Measurements from ENCODE around the gene NPIPA8. TPM values are rescaled to one million over a fixed set of nuclear protein-coding genes. Genes with fewer than 3 reads are reported as not detected.
"Not testable (repeated sequence)": the region's sequence is repeated elsewhere in the genome, so short reads cannot be mapped to it uniquely, and the experiment has no call there.

The NPIPA8 gene
- 10 to 100 TPM in 1 of 4 donors, under 1 TPM in 1, not detected in 2; 0.42 to 26.4 TPM for total RNA-seq

- not testable (repeated sequence) for H3K4me3 ChIP-seq; H3K4me1 ChIP-seq; H3K9me3 ChIP-seq; H3K27ac ChIP-seq; H3K27me3 ChIP-seq; DNase-seq (ENCODE audit: low spot score in 2 of 2); H3K36me3 ChIP-seq
- no CpG with 5 or more reads among the region's 21 CpGs for WGBS, 2 donors
Measured at GRCh38 chr16:18336636-18337035, at the start of gene NPIPA8. Gene NPIPA8, minus strand, starts transcription at chr16:18336736. Its CDS starts 4,074 bp downstream, at chr16:18332662.

GRCh38 chr16:18385285-18385684 is 48.7 kb upstream of the NPIPA8 start:
- peaks cover 0 to 15% (median 0%) of the 10 kb centered on the region in 3 donors for H3K36me3 ChIP-seq
- WGBS, 2 donors, result no CpG with 5 or more reads among the region's 33 CpGs

GRCh38 chr16:18384869-18385268 is 48.3 kb upstream of the NPIPA8 start:
- WGBS, 2 donors, result no CpG with 5 or more reads among the region's 31 CpGs
- not testable (repeated sequence) for H3K9me3 ChIP-seq

More at GRCh38 chr16:18385285-18385684, 48.7 kb upstream of the NPIPA8 start:
- not testable (repeated sequence) for DNase-seq (ENCODE audit: low spot score in 2 of 2); H3K4me1 ChIP-seq; H3K27me3 ChIP-seq; H3K9me3 ChIP-seq; H3K27ac ChIP-seq; H3K4me3 ChIP-seq

GRCh38 chr16:18384098-18384636 is 47.6 kb upstream of the NPIPA8 start:
- H3K4me3 ChIP-seq; H3K27me3 ChIP-seq; H3K27ac ChIP-seq; H3K9me3 ChIP-seq; DNase-seq (ENCODE audit: low spot score in 2 of 2); H3K4me1 ChIP-seq: not testable (repeated sequence)
- peaks cover 0 to 15% (median 0%) of the 10 kb centered on the region in 3 donors for H3K36me3 ChIP-seq
- WGBS, 2 donors, result no CpG with 5 or more reads among the region's 25 CpGs

More at GRCh38 chr16:18384869-18385268, 48.3 kb upstream of the NPIPA8 start:
- not testable (repeated sequence) for H3K4me3 ChIP-seq; H3K27ac ChIP-seq; H3K4me1 ChIP-seq; H3K27me3 ChIP-seq; DNase-seq (ENCODE audit: low spot score in 2 of 2)
- peaks cover 0 to 15% (median 0%) of the 10 kb centered on the region in 3 donors for H3K36me3 ChIP-seq

GRCh38 chr16:18382696-18383095 is 46.2 kb upstream of the NPIPA8 start:
- not testable (repeated sequence) for DNase-seq (ENCODE audit: low spot score in 2 of 2); H3K27ac ChIP-seq; H3K9me3 ChIP-seq; H3K4me3 ChIP-seq; H3K27me3 ChIP-seq; H3K4me1 ChIP-seq
- no CpG with 5 or more reads among the region's 28 CpGs for WGBS, 2 donors
- peaks cover 0 to 15% (median 0%) of the 10 kb centered on the region in 3 donors for H3K36me3 ChIP-seq

GRCh38 chr16:18347742-18348141 is 11.2 kb upstream of the NPIPA8 start:
- DNase-seq (ENCODE audit: low spot score in 2 of 2), result peak in 1 of 2 donors; percentile 3
- WGBS, 2 donors, result no CpG with 5 or more reads among the region's 22 CpGs

GRCh38 chr16:18346993-18347392 is 10.5 kb upstream of the NPIPA8 start:
- DNase-seq (ENCODE audit: low spot score in 2 of 2); H3K27ac ChIP-seq; H3K27me3 ChIP-seq; H3K9me3 ChIP-seq; H3K4me3 ChIP-seq; H3K4me1 ChIP-seq; H3K36me3 ChIP-seq: not testable (repeated sequence)
- WGBS, 2 donors, result no CpG with 5 or more reads among the region's 22 CpGs

More at GRCh38 chr16:18347742-18348141, 11.2 kb upstream of the NPIPA8 start:
- not testable (repeated sequence) for H3K9me3 ChIP-seq, H3K27ac ChIP-seq, H3K4me3 ChIP-seq, H3K27me3 ChIP-seq, H3K36me3 ChIP-seq, H3K4me1 ChIP-seq

GRCh38 chr16:18344634-18345033 is 8.1 kb upstream of the NPIPA8 start:
- no CpG with 5 or more reads among the region's 18 CpGs for WGBS, 2 donors
- not testable (repeated sequence) for DNase-seq (ENCODE audit: low spot score in 2 of 2); H3K27me3 ChIP-seq

GRCh38 chr16:18341986-18342385 is 5.5 kb upstream of the NPIPA8 start:
- not testable (repeated sequence) for H3K9me3 ChIP-seq; H3K36me3 ChIP-seq; H3K4me1 ChIP-seq; H3K27me3 ChIP-seq; H3K4me3 ChIP-seq; DNase-seq (ENCODE audit: low spot score in 2 of 2); H3K27ac ChIP-seq
- no CpG with 5 or more reads among the region's 1 CpG for WGBS, 2 donors

More at GRCh38 chr16:18344634-18345033, 8.1 kb upstream of the NPIPA8 start:
- H3K27ac ChIP-seq, H3K4me3 ChIP-seq, H3K9me3 ChIP-seq, H3K4me1 ChIP-seq, H3K36me3 ChIP-seq: not testable (repeated sequence)

GRCh38 chr16:18341417-18341960 is 5.0 kb upstream of the NPIPA8 start:
- WGBS, 2 donors, result 100% methylated on average over 2 of the region's 28 CpGs; no CpG with 5 or more reads in 1 of the 2 donors
- not testable (repeated sequence) for H3K9me3 ChIP-seq; H3K4me3 ChIP-seq; H3K27me3 ChIP-seq; H3K27ac ChIP-seq; H3K36me3 ChIP-seq; H3K4me1 ChIP-seq; DNase-seq (ENCODE audit: low spot score in 2 of 2)

GRCh38 chr16:18339210-18339609 is 2.7 kb upstream of the NPIPA8 start:
- not testable (repeated sequence) for H3K4me1 ChIP-seq; H3K4me3 ChIP-seq; H3K9me3 ChIP-seq; H3K27ac ChIP-seq; H3K27me3 ChIP-seq; H3K36me3 ChIP-seq; DNase-seq (ENCODE audit: low spot score in 2 of 2)
- no CpG with 5 or more reads among the region's 24 CpGs for WGBS, 2 donors

- H3K9me3 ChIP-seq; H3K4me3 ChIP-seq; H3K27me3 ChIP-seq; DNase-seq (ENCODE audit: low spot score in 2 of 2); H3K36me3 ChIP-seq; H3K27ac ChIP-seq; H3K4me1 ChIP-seq: not testable (repeated sequence)
- no CpG with 5 or more reads among the region's 6 CpGs for WGBS, 2 donors
Measured at GRCh38 chr16:18311811-18312210, 24.7 kb downstream of the NPIPA8 start.

- not testable (repeated sequence) for H3K36me3 ChIP-seq; H3K27me3 ChIP-seq; H3K4me3 ChIP-seq; DNase-seq (ENCODE audit: low spot score in 2 of 2); H3K4me1 ChIP-seq; H3K9me3 ChIP-seq; H3K27ac ChIP-seq
- WGBS, 2 donors, result no CpG with 5 or more reads among the region's 2 CpGs
Measured at GRCh38 chr16:18309159-18309558, 27.4 kb downstream of the NPIPA8 start.

- H3K27ac ChIP-seq; H3K4me3 ChIP-seq; H3K27me3 ChIP-seq; DNase-seq (ENCODE audit: low spot score in 2 of 2); H3K4me1 ChIP-seq; H3K36me3 ChIP-seq; H3K9me3 ChIP-seq: not testable (repeated sequence)
- WGBS, 2 donors, result 75% methylated on average over 1 of the region's 3 CpGs; no CpG with 5 or more reads in 1 of the 2 donors
Measured at GRCh38 chr16:18307241-18307640, 29.3 kb downstream of the NPIPA8 start.

All from tibial nerve (tissue), 4 donors.